Skeletal muscle tissue (tissue), 4 donors: ENCODE results near the gene EPB41L1. TPM values are rescaled to one million over a fixed set of nuclear protein-coding genes. Genes with fewer than 3 reads are reported as not detected.

Experiments
- H3K27ac ChIP-seq: one replicate; pipeline ENCODE4 v1.7.0; 2013; ENCODE audit warnings: mild to moderate bottlenecking, low read depth, low read length, inconsistent platforms
- H3K27me3 ChIP-seq, 3 donors: one replicate each; pipeline ENCODE4 v1.7.0; 2013; ENCODE audit warnings: low read length in 3 of 3; ENCODE audit not compliant: control insufficient read depth in 3 of 3, insufficient read depth in 3 of 3
- H3K36me3 ChIP-seq, 3 donors: one replicate each; pipeline ENCODE4 v1.7.0; 2013; ENCODE audit warnings: low read length in 3 of 3; ENCODE audit not compliant: control insufficient read depth in 3 of 3, insufficient read depth in 3 of 3
- H3K4me1 ChIP-seq, 3 donors: one replicate each; pipeline ENCODE4 v1.7.0; 2013; ENCODE audit warnings: low read length in 3 of 3, mild to moderate bottlenecking in 3 of 3; ENCODE audit not compliant: control insufficient read depth in 3 of 3, insufficient read depth in 3 of 3
- H3K4me3 ChIP-seq, 3 donors: one replicate each; pipeline ENCODE4 v1.7.0; 2013; ENCODE audit warnings: low read length in 3 of 3
- H3K9ac ChIP-seq, 3 donors: one replicate each; pipeline ENCODE4 v1.7.0; 2013; ENCODE audit warnings: low read length in 3 of 3, mild to moderate bottlenecking in 3 of 3, moderate library complexity in 2 of 3, low read depth in 1 of 3
- H3K9me3 ChIP-seq, 3 donors: one replicate each; pipeline ENCODE4 v1.7.0; 2013; ENCODE audit warnings: low read length in 3 of 3; ENCODE audit not compliant: control insufficient read depth in 3 of 3
- total RNA-seq: library from RNA; depleted of rRNA; stranded (reverse); fragments of >200 nt; gene quantifications from one replicate; pipeline ENCODE4 v1.2.3, GENCODE V29; 2014
- donor health status: Osteomylitis.

The EPB41L1 gene
- total RNA-seq, 1 donor from 2014 or later: 10.4 TPM

DNA sequence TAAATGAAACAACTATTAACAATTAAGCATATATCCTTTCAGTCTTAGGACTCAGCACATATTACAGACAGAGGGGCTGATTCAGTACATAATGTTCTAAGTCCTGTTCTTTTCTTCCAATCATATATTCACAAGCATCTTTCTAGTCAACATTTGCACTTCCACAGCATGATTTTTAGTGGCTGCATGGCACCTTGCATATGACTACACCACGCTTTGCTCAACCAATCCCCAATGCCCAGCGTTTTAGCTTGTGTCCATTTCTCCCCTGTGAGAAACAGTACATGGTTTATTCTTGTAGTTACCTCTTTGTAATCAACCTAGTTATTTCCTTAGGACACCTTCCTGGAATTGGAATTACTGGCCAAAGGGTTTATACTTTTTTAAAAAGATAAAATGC, 115.0 kb downstream of the EPB41L1 start:
- H3K27me3 ChIP-seq: peaks cover 6 to 18% (median 14%) of the 10 kb centered on the region in 3 donors
- H3K4me3 ChIP-seq: no peak overlapping the region
- H3K36me3 ChIP-seq: no peaks in the 10 kb centered on the region
- no peak overlapping the region for H3K27ac ChIP-seq
- no peaks in the 10 kb centered on the region for H3K9me3 ChIP-seq
- H3K4me1 ChIP-seq: peaks cover 0 to 6% (median 0%) of the 10 kb centered on the region in 3 donors
- no peak overlapping the region for H3K9ac ChIP-seq

DNA sequence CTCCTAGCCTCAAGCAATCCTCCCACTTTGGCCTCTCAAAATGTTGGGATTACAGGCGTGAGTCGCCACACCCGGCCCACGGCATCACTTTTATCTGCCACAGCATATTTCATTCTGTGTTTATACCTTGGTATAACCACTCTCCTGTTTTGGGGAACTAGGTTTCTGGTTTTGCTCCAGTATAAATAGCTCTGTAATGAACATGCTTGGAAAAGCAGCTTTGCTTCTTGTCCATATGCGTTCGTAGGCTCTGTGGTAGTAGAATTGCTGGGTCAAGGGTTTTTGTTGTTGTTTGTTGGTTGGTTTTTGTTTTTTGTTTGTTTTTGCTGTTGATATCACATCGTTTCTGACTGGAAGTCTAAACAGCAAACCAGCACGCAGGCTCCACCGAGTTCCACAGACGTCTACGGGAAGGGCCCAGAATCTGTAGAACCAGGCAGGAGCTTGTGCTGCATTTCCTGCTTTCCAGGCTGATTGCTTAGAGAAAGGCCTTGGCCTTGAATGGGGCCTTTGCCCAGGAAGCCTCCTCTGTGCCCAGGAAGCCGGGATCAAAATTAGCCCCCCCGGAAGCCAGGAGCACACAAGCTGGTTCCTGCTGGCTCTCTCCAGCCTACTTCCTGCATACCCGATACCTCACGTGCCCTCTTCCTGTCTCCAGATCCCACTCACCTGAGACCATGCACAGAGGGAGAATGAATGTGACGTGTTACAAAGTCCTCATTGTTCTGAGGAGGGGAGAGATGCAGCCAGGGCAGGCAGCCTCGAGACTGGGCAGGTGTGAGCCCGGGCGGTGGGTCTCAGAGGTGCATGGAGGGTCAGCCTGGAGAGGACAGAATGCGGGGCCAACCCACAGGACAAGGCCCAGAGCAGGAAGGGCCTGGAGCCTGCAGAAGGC, 116.5 kb downstream of the EPB41L1 start:
- H3K27me3 ChIP-seq: peaks cover 18 to 32% (median 25%) of the 10 kb centered on the region in 3 donors
- H3K4me3 ChIP-seq: no peak overlapping the region
- no peak overlapping the region for H3K27ac ChIP-seq
- no peak overlapping the region for H3K9ac ChIP-seq
- H3K4me1 ChIP-seq: peaks cover 0 to 6% (median 0%) of the 10 kb centered on the region in 3 donors
- H3K9me3 ChIP-seq: no peaks in the 10 kb centered on the region
- H3K36me3 ChIP-seq: no peaks in the 10 kb centered on the region

DNA sequence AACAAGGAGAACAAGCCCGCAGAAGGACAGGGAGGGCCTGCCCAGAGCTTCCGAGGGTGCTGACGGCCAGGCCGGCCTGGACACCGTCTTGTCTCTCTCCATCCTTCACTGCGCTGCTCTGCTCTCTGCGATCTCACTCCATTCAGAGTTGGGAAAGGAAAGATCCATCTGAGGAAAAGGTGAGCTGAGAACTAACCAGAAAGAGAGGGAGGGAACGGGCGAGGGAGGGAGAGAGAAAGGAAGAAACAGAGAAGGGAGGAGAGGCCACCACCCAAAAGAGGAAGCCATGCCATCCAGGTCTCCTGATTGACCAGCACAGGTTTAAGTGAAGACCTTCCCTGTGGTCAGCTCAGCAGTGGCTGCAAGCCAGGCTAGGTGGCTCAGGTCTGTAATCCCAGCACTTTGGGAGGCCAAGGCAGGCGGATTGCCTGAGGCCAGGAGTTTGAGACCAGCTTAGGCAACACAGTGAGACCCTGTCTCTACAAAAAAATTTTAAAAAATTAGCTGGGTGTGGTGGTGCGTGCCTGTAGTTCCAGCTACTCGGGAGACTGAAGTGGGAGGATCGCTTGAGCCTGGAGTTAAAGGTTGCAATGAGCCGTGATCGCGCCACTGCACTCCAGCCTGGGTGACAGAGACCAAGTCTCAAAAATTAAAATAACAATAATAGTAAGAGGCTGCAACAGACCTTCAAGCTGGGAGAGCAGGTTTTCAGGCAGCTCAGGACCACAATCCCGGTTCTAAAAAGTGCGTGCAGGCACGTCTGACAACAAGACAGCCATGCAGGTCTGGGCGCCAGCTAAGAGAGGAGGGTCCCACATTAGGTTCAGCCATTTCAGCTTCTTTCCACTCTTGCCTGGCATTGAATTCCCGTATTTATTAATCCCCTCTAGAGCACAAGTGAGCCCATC, 117.4 kb downstream of the EPB41L1 start:
- Histone ChIP-seq H3K4me1 (peaks cover 0 to 6% (median 0%) of the 10 kb centered on the region in 3 donors), H3K9me3 (no peaks in the 10 kb centered on the region), H3K4me3 (no peak overlapping the region), H3K27ac (no peak overlapping the region), H3K9ac (no peak overlapping the region), H3K27me3 (peaks cover 18 to 32% (median 27%) of the 10 kb centered on the region in 3 donors), H3K36me3 (no peaks in the 10 kb centered on the region)

DNA sequence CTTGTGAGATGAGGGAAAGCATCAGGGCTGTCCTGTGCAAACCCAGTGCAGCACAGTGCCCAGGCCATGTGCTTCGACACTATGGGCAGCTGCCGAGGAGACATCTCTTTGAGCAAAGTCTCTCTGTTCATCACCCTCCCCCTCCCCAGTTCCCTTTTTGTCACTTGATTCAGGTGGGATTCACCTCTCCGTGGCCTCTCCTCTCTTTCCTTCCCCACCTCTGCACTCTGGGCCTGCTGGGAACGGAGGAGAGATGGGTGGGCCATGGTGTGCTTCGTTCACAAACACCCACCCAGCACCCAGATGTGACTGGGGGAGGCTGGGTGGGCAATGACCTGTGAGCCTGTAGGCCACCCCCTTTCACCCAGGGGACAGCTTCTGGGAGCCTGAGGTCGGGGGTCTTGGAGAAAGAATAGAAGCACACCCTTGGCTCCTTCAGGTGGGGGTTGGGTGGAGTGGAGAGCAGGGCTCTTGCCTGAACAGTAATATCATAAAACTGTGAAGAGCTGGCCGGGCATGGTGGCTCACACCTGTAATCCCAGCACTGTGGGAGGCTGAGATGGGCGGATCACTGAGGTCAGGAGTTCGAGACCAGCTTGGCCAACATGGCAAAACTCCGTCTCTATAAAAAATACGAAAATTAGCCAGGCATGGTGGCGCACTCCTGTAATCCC, 118.1 kb downstream of the EPB41L1 start:
- peaks cover 18 to 36% (median 30%) of the 10 kb centered on the region in 3 donors for H3K27me3 ChIP-seq
- H3K36me3 ChIP-seq: no peaks in the 10 kb centered on the region
- no peak overlapping the region for H3K4me3 ChIP-seq
- H3K27ac ChIP-seq: no peak overlapping the region
- H3K4me1 ChIP-seq: peaks cover 0 to 6% (median 0%) of the 10 kb centered on the region in 3 donors
- no peak overlapping the region for H3K9ac ChIP-seq
- H3K9me3 ChIP-seq: no peaks in the 10 kb centered on the region

DNA sequence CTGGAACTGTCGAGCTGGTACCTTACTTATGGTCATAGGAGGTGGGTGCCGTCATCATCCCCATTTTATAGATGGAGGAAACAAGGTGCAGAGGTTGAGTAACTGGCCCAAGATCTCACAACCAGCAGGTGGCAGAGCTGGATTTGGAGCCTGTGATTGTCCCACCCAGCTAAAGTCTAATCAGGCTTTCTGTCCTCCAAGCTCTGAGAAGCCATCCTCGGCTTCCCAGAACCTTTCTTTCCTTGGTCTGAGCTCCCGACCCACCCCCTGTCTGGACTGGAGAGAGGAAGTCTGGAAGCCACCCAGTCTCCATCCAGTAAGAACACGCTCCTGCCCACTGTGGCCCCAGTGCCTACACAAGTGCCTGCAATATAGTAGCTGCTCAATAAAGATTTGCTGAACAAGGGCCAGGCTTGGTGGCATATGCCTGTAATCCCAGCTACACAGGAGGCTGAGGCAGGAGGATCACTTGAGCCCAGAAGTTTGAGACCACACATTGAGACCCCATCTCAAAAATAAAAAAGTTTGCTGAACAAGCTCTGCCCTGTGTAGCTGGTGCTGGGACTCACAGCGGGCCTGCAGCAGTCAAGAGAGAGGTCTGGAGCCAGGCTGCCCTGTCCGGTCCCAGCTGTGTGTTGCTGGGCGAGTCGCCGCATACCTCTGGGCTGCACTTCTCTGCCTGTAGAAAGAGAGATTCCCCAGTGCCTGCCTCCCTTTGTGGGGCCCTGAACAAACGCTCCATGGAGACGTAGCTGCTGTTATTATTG, 119.1 kb downstream of the EPB41L1 start:
- Histone ChIP-seq H3K36me3 (no peaks in the 10 kb centered on the region), H3K27me3 (peaks cover 18 to 37% (median 31%) of the 10 kb centered on the region in 3 donors), H3K4me3 (no peak overlapping the region), H3K9me3 (no peaks in the 10 kb centered on the region), H3K4me1 (peaks cover 0 to under 1% (median 0%) of the 10 kb centered on the region in 3 donors), H3K27ac (no peak overlapping the region), H3K9ac (no peak overlapping the region)

DNA sequence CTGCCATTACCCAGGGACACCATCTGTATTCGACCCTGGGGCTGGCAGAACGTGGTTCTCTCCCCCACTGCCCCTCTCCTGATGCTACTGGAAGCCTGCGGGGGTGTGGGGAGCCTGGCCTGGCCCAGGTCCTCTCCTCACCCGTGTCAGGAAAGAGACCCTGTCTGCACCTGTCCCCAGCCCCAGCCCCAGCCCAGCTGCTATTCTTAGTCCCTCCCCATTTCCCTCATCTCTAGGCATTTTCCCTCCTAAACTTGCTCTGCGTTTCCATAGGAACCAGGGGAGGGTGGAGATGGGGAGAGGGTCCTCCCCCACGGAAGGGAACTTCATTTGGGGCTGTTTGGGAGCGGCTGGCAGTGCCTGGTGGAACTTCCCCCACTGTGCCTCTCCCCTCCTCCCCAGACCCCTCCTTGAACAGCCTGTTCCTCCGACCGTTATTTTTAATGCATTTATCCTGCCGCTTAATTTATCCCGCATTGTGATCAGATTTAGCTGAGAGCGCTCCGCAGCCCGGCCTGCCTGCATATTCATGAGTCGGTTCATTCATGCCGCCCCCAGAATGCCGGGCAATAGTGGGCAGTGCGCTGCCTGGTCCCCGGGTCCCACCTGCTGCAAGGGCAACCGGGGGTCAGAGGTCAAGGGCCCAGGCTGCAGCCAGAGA, 119.8 kb downstream of the EPB41L1 start:
- H3K9me3 ChIP-seq: no peaks in the 10 kb centered on the region
- H3K27ac ChIP-seq: no peak overlapping the region
- peaks cover 18 to 38% (median 31%) of the 10 kb centered on the region in 3 donors for H3K27me3 ChIP-seq
- no peak overlapping the region for H3K9ac ChIP-seq
- no peaks in the 10 kb centered on the region for H3K36me3 ChIP-seq
- no peaks in the 10 kb centered on the region for H3K4me1 ChIP-seq
- no peak overlapping the region for H3K4me3 ChIP-seq

DNA sequence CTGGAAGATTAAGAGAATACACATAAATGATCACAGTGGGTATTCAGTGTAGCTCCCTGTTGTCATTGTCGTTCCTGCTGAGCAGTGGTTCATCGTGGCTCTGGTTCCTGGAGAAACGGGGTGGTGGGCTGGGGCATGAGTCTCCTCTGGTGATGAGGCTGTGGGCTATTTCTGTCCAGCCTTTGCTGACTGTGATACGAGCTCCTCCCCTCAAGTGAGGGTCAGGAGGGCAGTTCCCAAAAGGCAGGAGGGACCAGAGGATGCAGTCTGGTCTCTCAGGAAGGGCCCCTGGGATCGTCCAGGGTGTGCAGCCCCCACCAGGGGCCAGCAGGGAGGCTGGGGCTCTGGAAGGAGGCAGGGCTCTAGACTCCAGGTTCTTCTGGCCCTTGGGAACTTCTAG, 120.5 kb downstream of the EPB41L1 start:
- Histone ChIP-seq H3K36me3 (no peaks in the 10 kb centered on the region), H3K27me3 (peaks cover 18 to 44% (median 37%) of the 10 kb centered on the region in 3 donors), H3K4me1 (no peaks in the 10 kb centered on the region), H3K9me3 (no peaks in the 10 kb centered on the region), H3K9ac (no peak overlapping the region), H3K27ac (no peak overlapping the region), H3K4me3 (no peak overlapping the region)

DNA sequence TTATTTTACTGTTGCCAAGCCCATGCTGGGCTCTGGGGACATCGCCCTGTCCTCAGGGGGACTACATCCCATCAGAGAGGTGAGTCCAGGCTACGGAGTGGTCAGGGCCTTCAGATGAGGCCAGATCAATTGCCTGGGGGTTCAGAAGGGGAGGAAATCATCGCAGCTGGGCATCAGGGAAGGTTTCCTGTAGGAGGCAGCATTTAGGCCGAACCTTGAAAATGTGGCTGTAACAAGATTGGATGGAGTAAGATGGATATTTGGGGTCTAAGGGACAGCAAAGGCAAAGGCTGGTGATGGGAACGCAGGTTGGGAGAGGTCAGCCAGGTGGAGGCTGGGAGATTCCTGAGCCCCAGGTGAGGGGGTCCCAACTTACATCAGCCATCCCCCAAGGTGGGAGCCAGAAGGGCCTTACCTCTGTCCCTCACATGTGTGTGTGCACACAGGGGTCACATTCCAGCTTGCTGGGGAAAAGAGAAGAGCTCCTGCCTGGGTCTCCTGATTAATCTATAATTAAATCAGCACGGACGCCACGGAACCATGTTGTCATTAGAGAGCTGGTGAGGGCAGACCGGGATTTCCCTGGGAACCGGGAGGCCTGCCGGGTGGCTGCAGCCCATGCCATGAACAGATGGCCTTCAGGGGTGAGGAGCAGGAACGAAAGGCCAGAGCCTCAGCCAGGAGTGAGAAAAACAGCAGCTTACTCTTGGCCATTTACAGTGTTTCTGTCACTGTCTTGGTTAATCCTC, 121.1 kb downstream of the EPB41L1 start:
- no peaks in the 10 kb centered on the region for H3K9me3 ChIP-seq
- H3K36me3 ChIP-seq: no peaks in the 10 kb centered on the region
- peaks cover 18 to 49% (median 37%) of the 10 kb centered on the region in 3 donors for H3K27me3 ChIP-seq
- H3K27ac ChIP-seq: no peak overlapping the region
- H3K4me1 ChIP-seq: no peaks in the 10 kb centered on the region
- no peak overlapping the region for H3K4me3 ChIP-seq
- no peak overlapping the region for H3K9ac ChIP-seq
